ENCODE results near the gene ENTPD7. TPM values are rescaled to one million over a fixed set of nuclear protein-coding genes. Genes with fewer than 3 reads are reported as not detected.
"Not testable (repeated sequence)": the region's sequence is repeated elsewhere in the genome, so short reads cannot be mapped to it uniquely, and the experiment has no call there.

Gene ENTPD7
- total RNA-seq, 2 experiments from 2014 or later = 4.3 to 7.4 TPM

- Mint-ChIP-seq H3K9me3 (ENCODE audit: low read depth) (no peaks in the 10 kb centered on the region), H3K27me3 (no peaks in the 10 kb centered on the region), H3K27ac (no peak overlapping the region), H3K4me1 (peaks cover 20% of the 10 kb centered on the region), H3K4me3 (no peak overlapping the region), H3K36me3 (peaks cover 32% of the 10 kb centered on the region)
- CTCF ChIA-PET = no interaction called here
- DNase-seq = no peak
- ATAC-seq = no peak
Measured at GRCh38 chr10:99730026-99730425, 70.7 kb downstream of the ENTPD7 start.

- DNase-seq (no peak), ATAC-seq (no peak)
- peak overlapping the region; percentile 99 for H3K27ac Mint-ChIP-seq
- no peaks in the 10 kb centered on the region for H3K9me3 Mint-ChIP-seq (ENCODE audit: low read depth)
- H3K27me3 Mint-ChIP-seq = no peaks in the 10 kb centered on the region
- H3K36me3 Mint-ChIP-seq = peaks cover 35% of the 10 kb centered on the region
- CTCF ChIA-PET = interaction anchor here (0.6 to 2.2 kb wide), 12 partner anchors 9 to 314 kb away, joined by 3 to 8 read pairs (median 5); no protein-coding TSS in a partner anchor
- peaks cover 26% of the 10 kb centered on the region for H3K4me1 Mint-ChIP-seq
- H3K4me3 Mint-ChIP-seq = peak overlapping the region; percentile 98
Measured at GRCh38 chr10:99731306-99732032, 72.2 kb downstream of the ENTPD7 start.

- H3K27ac Mint-ChIP-seq = peak within 1 kb of the TSS; percentile 99
- peaks cover 26% of the 10 kb centered on the region for H3K4me1 Mint-ChIP-seq
- CTCF ChIA-PET = interaction anchor here (0.6 to 2.2 kb wide), 16 partner anchors 9 to 313 kb away, joined by 3 to 8 read pairs (median 4); partner anchors contain the start of gene DNMBP
- peak; percentile 97 for DNase-seq
- H3K36me3 Mint-ChIP-seq = peaks cover 36% of the 10 kb centered on the region
- peak within 1 kb of the TSS; percentile 98 for H3K4me3 Mint-ChIP-seq
- H3K9me3 Mint-ChIP-seq (ENCODE audit: low read depth) = no peaks in the 10 kb centered on the region
- H3K27me3 Mint-ChIP-seq = no peaks in the 10 kb centered on the region
- peak; percentile 95 for ATAC-seq
Measured at GRCh38 chr10:99732033-99732842, 72.9 kb downstream of the ENTPD7 start, which contains the start of the genes COX15 and CUTC. TSS of gene COX15 (minus strand) at chr10:99732127. CDS start at chr10:99732049, 78 bp downstream. TSS of gene CUTC (plus strand) at chr10:99732234. CDS start at chr10:99732349, 115 bp downstream.

DNA sequence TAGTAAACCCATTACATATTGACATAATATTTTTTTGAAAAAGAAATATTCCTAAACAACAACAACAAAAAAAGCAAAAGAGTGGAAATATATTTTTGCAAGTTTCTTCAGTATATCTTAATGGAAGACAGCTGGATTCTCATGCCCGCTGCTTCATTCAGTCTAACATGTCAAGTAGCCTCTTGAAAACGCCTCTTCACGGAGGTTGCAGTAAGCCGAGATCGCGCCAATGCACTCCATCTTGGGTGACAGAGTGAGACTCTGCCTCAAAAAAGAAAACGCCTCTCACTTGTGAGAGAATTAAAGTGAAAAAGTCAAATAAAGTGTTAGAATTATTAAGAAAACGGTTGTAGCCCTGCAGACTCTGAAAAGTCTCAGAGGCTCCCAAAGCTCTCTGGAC is 74.1 kb downstream of the ENTPD7 start:
- no peak for ATAC-seq
- no peak overlapping the region for H3K27ac Mint-ChIP-seq
- H3K9me3 Mint-ChIP-seq (ENCODE audit: low read depth) = no peaks in the 10 kb centered on the region
- H3K27me3 Mint-ChIP-seq = no peaks in the 10 kb centered on the region
- H3K4me1 Mint-ChIP-seq = peaks cover 29% of the 10 kb centered on the region
- H3K4me3 Mint-ChIP-seq = peak overlapping the region; percentile 56
- CTCF ChIA-PET = interaction anchor here (1.6 to 2.2 kb wide), 3 partner anchors 10 to 276 kb away, joined by 5 to 8 read pairs (median 7); partner anchors contain the start of gene DNMBP
- no peak for DNase-seq
- peaks cover 39% of the 10 kb centered on the region for H3K36me3 Mint-ChIP-seq

- not testable (repeated sequence) for H3K27ac Mint-ChIP-seq
Measured at GRCh38 chr10:99734111-99734510, 74.8 kb downstream of the ENTPD7 start.

DNA sequence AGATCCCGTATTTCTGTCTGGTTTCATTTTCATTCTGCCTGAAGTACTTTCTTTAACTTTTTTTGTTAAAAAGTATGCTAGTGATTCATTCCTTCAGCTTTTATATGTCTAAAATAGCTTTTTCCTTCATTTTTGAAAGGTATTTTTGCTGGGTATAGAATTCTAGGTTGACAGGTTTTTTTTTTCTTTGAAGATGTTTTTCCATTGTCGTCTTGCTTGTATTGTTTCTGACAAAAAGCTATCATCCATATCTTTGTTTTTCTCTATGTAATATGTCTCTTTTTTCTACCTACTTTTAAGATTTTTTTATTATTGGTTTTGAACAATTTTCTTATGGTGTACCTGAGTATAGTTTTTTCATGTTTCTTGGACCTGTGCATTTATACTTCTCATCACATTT is 81.0 kb downstream of the ENTPD7 start:
- no peak overlapping the region for H3K27ac Mint-ChIP-seq
- CTCF ChIA-PET = no interaction called here

More at GRCh38 chr10:99734111-99734510, 74.8 kb downstream of the ENTPD7 start:
- Mint-ChIP-seq H3K36me3 (peaks cover 44% of the 10 kb centered on the region), H3K4me1 (peaks cover 29% of the 10 kb centered on the region)
- H3K4me3 Mint-ChIP-seq; H3K27me3 Mint-ChIP-seq; CTCF ChIA-PET; DNase-seq; ATAC-seq; H3K9me3 Mint-ChIP-seq (ENCODE audit: low read depth): not testable (repeated sequence)

GRCh38 chr10:99740933-99741559 is 81.7 kb downstream of the ENTPD7 start:
- Mint-ChIP-seq H3K36me3 (peaks cover 76% of the 10 kb centered on the region), H3K4me3 (no peak overlapping the region), H3K9me3 (ENCODE audit: low read depth) (peaks cover 9% of the 10 kb centered on the region), H3K27ac (no peak overlapping the region), H3K4me1 (peaks cover 13% of the 10 kb centered on the region), H3K27me3 (no peaks in the 10 kb centered on the region)
- ATAC-seq (no peak), DNase-seq (no peak)
- CTCF ChIA-PET = interaction anchor here (0.6 kb wide), 1 partner anchor 182 kb away, joined by 3 read pairs; no protein-coding TSS in a partner anchor

More for the DNA sequence above, 81.0 kb downstream of the ENTPD7 start:
- H3K9me3 Mint-ChIP-seq (ENCODE audit: low read depth) = peaks cover 9% of the 10 kb centered on the region
- no peak for ATAC-seq
- no peak overlapping the region for H3K4me3 Mint-ChIP-seq
- no peak for DNase-seq
- H3K27me3 Mint-ChIP-seq = no peaks in the 10 kb centered on the region
- peaks cover 17% of the 10 kb centered on the region for H3K4me1 Mint-ChIP-seq
- H3K36me3 Mint-ChIP-seq = peaks cover 81% of the 10 kb centered on the region

DNA sequence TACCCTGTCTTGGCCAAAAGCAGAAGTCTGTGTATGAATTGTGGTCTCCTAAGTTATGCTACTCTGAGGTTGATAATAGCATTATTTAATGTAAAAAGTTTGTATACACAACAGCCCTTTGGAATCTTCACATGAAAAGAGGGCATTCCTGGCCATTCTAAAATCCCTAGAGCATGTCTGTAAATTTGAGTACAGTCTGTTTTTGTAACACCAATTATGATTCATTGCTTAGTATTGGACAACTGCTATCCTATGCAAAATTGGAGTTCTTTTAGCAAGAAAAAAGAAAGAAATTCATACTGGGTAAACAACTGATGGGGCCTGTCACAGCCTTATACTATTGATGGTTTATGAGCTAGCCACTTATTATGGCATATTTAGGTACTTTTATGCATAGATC is 82.9 kb downstream of the ENTPD7 start:
- CTCF ChIA-PET = interaction anchor here (1.3 kb wide), 1 partner anchor 10 kb away, joined by 6 read pairs; the partner anchor contains the start of genes COX15 and CUTC
- Mint-ChIP-seq H3K36me3 (peaks cover 70% of the 10 kb centered on the region), H3K4me1 (peaks cover 12% of the 10 kb centered on the region), H3K27me3 (no peaks in the 10 kb centered on the region), H3K9me3 (ENCODE audit: low read depth) (peaks cover 9% of the 10 kb centered on the region), H3K27ac (no peak overlapping the region), H3K4me3 (no peak overlapping the region)
- ATAC-seq (no peak), DNase-seq (no peak)

DNA sequence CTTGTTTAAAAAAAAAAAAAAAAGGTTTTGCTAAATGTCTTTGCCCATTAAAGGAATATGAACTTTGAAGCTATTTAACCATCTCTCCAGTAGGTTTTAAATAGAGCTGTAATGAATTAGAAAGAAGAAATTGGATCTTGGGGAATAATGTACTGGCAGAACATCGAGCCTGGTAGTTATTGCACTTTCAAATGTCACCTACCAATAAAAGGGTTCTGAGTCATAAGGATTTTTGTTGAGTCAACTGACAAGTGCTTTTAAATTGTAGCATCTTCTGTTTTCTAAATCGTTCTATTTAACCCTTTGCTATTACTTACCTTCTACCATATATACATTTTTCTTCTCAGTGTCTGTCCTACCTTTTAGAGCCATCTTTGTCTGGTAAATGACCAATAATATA is 83.4 kb downstream of the ENTPD7 start:
- Mint-ChIP-seq H3K4me3 (no peak overlapping the region), H3K9me3 (ENCODE audit: low read depth) (peaks cover 9% of the 10 kb centered on the region), H3K27me3 (no peaks in the 10 kb centered on the region), H3K4me1 (peaks cover 9% of the 10 kb centered on the region), H3K36me3 (peaks cover 66% of the 10 kb centered on the region), H3K27ac (no peak overlapping the region)
- ATAC-seq = no peak
- DNase-seq = no peak
- CTCF ChIA-PET = interaction anchor here (1.3 kb wide), 1 partner anchor 11 kb away, joined by 6 read pairs; the partner anchor contains the start of genes COX15 and CUTC

DNA sequence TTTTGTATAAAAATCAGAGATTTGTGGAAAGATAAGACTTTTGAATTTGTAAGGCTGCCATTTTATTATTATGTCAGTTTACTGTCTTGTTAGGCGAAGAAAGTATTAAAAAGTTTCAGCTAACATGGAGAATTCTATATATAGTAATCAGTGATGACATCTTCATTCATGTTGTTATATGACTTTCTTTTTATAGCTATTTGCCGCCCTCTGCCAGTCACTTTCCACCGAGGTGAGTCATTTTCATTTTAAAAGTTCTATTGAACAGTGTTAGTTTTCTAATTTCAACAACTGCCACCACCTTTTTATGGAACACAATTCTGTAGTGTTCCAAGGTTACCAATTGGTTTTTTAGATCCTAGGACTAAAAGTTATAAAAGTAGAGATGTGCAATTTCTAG is 84.5 kb downstream of the ENTPD7 start:
- Mint-ChIP-seq H3K27ac (no peak overlapping the region), H3K36me3 (peaks cover 64% of the 10 kb centered on the region), H3K4me1 (peaks cover 9% of the 10 kb centered on the region), H3K9me3 (ENCODE audit: low read depth) (peaks cover 9% of the 10 kb centered on the region), H3K27me3 (no peaks in the 10 kb centered on the region), H3K4me3 (no peak overlapping the region)
- CTCF ChIA-PET = no interaction called here
- DNase-seq (no peak), ATAC-seq (no peak)

GRCh38 chr10:99746166-99746565 is 86.9 kb downstream of the ENTPD7 start:
- H3K27me3 Mint-ChIP-seq; ATAC-seq; H3K9me3 Mint-ChIP-seq (ENCODE audit: low read depth); H3K27ac Mint-ChIP-seq; H3K4me1 Mint-ChIP-seq; DNase-seq; CTCF ChIA-PET; H3K4me3 Mint-ChIP-seq: not testable (repeated sequence)
- peaks cover 56% of the 10 kb centered on the region for H3K36me3 Mint-ChIP-seq

DNA sequence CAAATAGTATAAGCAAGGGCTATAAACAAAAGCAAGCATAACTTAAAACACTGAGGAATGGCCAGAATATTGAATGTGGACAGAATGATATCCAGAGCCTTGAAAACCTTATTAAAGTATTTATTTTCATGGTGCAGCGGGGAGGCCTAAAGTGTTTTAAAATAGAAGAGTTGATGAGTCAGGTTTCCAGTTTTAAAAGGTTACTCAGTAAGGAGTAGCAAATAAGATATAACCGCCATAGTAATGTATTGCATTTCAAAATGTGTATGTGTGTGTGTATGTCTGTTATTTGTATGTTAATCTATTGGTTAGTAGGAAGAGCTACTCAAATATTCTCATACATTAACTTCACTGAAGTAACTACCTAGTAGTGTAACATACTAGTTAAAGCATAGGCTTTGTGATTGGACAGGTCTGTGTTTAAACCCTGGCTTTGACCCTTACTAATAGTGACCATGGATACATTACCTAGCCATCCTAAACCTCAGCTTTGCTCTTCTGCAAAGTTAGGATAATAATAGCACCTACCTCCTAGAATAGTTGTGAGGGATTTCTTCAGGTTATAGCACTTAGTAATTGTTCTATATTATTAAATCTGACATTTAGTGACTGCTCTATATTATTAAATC is 89.6 kb downstream of the ENTPD7 start:
- Mint-ChIP-seq H3K4me3 (no peak overlapping the region), H3K36me3 (peaks cover 37% of the 10 kb centered on the region), H3K27ac (no peak overlapping the region), H3K4me1 (no peaks in the 10 kb centered on the region), H3K27me3 (no peaks in the 10 kb centered on the region), H3K9me3 (ENCODE audit: low read depth) (no peaks in the 10 kb centered on the region)
- CTCF ChIA-PET = no interaction called here
- ATAC-seq (no peak), DNase-seq (no peak)

DNA sequence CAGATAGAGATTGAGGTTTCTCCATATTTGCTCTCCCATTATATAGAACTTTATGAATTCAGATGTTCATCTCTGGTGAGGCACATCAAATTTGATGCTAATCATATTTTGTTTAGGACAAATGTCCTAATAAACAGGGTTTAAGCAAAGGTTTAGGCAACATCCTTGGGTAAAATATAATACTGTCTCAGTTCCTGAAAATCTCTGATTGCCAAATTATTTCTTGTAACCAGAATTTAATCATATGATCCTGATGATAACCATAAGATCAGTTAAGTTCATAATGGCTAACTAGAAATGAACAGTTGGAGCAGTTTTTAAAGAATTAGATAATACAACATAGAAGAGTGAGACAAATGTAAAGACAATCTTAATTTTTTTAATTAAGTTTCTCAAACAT is 91.3 kb downstream of the ENTPD7 start:
- peaks cover 43% of the 10 kb centered on the region for H3K36me3 Mint-ChIP-seq

More for the DNA sequence above, 91.3 kb downstream of the ENTPD7 start:
- Mint-ChIP-seq H3K9me3 (ENCODE audit: low read depth) (no peaks in the 10 kb centered on the region), H3K4me3 (no peak overlapping the region), H3K27ac (no peak overlapping the region), H3K4me1 (no peaks in the 10 kb centered on the region), H3K27me3 (no peaks in the 10 kb centered on the region)
- DNase-seq (no peak), ATAC-seq (no peak)
- CTCF ChIA-PET = no interaction called here

Measured in activated CD8-positive, alpha-beta memory T cell treated with anti-CD3 and anti-CD28 coated beads, Interleukin-2, amount 10 ng/mL, durations not matched to agents 7 days and 5 days (primary cell).